PC-9 (cell line): ENCODE measurements around the gene EXOSC7. TPM values are rescaled to one million over a fixed set of nuclear protein-coding genes. Genes with fewer than 3 reads are reported as not detected.

Source experiments
- BruUV-seq: library from RNA; stranded (reverse); fragments of 400-500 nt; replicated peaks from 2 replicates; lab custom pipeline; 2021; lab: Mats Ljungman, UMichigan
- CTCF ChIA-PET: fragments of 300-600 bp; sonication (Branson Sonifier 250); formaldehyde crosslinking; loops from one replicate; lab custom pipeline; 2022; ENCODE audit warnings: antibody characterized with exemption; lab: Charles Lee
- POLR2A ChIA-PET: fragments of 300-600 bp; sonication (Branson Sonifier 250); formaldehyde crosslinking; loops from one replicate; lab custom pipeline; 2022; ENCODE audit warnings: antibody characterized with exemption; ENCODE audit not compliant: unreplicated experiment; lab: Charles Lee
- DNase-seq, 2 experiments: peaks; one replicate each; pipeline versions ENCODE4 v3.0.0 to v3.0.0-alpha.2; 2015 to 2022; ENCODE audit warnings: mixed read lengths in 1 of 2
- H2AFZ ChIP-seq: fragments of 200-600 bp; sonication (generic); 2 replicates; pipeline ENCODE4 v1.8.1; 2017; ENCODE audit warnings: antibody characterized with exemption
- H3F3A ChIP-seq: fragments of 200-600 bp; sonication (generic); 2 replicates; pipeline ENCODE4 v1.8.1; 2017; ENCODE audit warnings: antibody characterized with exemption, mild to moderate bottlenecking, low read depth; ENCODE audit not compliant: insufficient read depth
- H3K27ac ChIP-seq: fragments of 200-600 bp; sonication (generic); 2 replicates; pipeline ENCODE4 v1.6.1; 2016; ENCODE audit warnings: mixed run types
- H3K27me3 ChIP-seq: fragments of 200-600 bp; sonication (generic); 2 replicates; pipeline ENCODE4 v1.6.1; 2016; ENCODE audit warnings: low read depth, mixed run types; ENCODE audit not compliant: insufficient read depth
- H3K36me3 ChIP-seq: fragments of 200-600 bp; sonication (generic); 2 replicates; pipeline ENCODE4 v1.6.1; 2016; ENCODE audit warnings: low read depth, mixed run types
- H3K4me1 ChIP-seq: fragments of 200-600 bp; sonication (generic); replicated peaks from 2 replicates; pipeline ENCODE4 v1.6.1; 2016; ENCODE audit warnings: mixed run types; ENCODE audit not compliant: insufficient read depth
- H3K4me2 ChIP-seq: fragments of 200-600 bp; sonication (generic); 2 replicates; pipeline ENCODE4 v1.6.1; 2017; ENCODE audit warnings: mixed run types
- H3K4me3 ChIP-seq: fragments of 200-600 bp; sonication (generic); 2 replicates; pipeline ENCODE4 v1.6.1; 2016; ENCODE audit warnings: mixed run types
- H3K79me2 ChIP-seq: fragments of 200-600 bp; sonication (generic); 2 replicates; pipeline ENCODE4 v1.6.1; 2017; ENCODE audit warnings: low read depth, mixed run types
- H3K9me2 ChIP-seq: fragments of 200-600 bp; sonication (generic); 2 replicates; pipeline ENCODE4 v1.8.1; 2017; ENCODE audit warnings: mild to moderate bottlenecking; ENCODE audit not compliant: insufficient read depth
- H3K9me3 ChIP-seq: fragments of 200-600 bp; sonication (generic); 2 replicates; pipeline ENCODE4 v1.8.1; 2016; ENCODE audit warnings: low read depth; ENCODE audit not compliant: insufficient read depth
- H4K20me1 ChIP-seq: fragments of 200-600 bp; sonication (generic); 2 replicates; pipeline ENCODE4 v1.8.1; 2017; ENCODE audit not compliant: insufficient read depth
- EZH2 ChIP-seq: fragments of 200-600 bp; sonication (generic); IDR thresholded peaks from 2 replicates; pipeline ENCODE4 v1.8.0; 2017; ENCODE audit warnings: antibody characterized with exemption, low read depth
- intact Hi-C: fragments of 100-400 bp; cut with micrococcal nuclease; formaldehyde crosslinking; loops from one replicate; pipeline ENCODE4 v1.10.0; 2022; ENCODE audit not compliant: unreplicated experiment
- total RNA-seq: library from RNA; stranded (reverse); gene quantifications from 2 replicates; pipeline ENCODE4 v1.2.3, GENCODE V29; 2021
- TF ChIP-seq, protein P1 (sequence below): fragments of 200-600 bp; sonication (generic); conservative IDR thresholded peaks from 2 replicates; pipeline ENCODE4 v1.6.1; 2017; ENCODE audit warnings: mixed run types, antibody characterized with exemption, mild to moderate bottlenecking, moderate library complexity

Gene EXOSC7
- total RNA-seq, 1 experiment from 2014 or later = 56.2 TPM

DNA sequence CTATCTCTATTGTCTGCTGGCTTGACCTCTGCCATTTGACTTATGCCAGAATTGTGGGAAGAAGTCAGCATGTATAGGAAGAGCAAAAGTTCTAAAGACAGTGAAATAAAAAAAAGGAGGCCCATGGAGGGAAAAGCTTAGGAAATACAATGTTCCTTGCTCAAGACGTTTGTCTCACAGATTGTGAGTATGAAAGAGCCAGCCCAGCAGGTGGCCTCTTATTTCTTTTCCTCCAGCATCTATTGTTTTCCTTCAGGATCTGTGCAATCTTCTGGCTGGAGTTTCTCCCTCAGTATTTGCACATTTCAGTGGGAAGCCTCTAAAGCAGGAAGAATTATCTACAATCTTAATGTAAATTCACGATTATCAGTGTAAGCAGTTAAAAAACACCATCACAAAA, 43.8 kb upstream of the EXOSC7 start:
- CTCF ChIA-PET = no interaction called here
- no peaks in the 10 kb centered on the region for H3F3A ChIP-seq
- H3K9me2 ChIP-seq = no peaks in the 10 kb centered on the region
- H3K79me2 ChIP-seq = no peaks in the 10 kb centered on the region
- no peak for DNase-seq
- BruUV-seq = no TSS peak
- TF ChIP-seq, protein P1, sequence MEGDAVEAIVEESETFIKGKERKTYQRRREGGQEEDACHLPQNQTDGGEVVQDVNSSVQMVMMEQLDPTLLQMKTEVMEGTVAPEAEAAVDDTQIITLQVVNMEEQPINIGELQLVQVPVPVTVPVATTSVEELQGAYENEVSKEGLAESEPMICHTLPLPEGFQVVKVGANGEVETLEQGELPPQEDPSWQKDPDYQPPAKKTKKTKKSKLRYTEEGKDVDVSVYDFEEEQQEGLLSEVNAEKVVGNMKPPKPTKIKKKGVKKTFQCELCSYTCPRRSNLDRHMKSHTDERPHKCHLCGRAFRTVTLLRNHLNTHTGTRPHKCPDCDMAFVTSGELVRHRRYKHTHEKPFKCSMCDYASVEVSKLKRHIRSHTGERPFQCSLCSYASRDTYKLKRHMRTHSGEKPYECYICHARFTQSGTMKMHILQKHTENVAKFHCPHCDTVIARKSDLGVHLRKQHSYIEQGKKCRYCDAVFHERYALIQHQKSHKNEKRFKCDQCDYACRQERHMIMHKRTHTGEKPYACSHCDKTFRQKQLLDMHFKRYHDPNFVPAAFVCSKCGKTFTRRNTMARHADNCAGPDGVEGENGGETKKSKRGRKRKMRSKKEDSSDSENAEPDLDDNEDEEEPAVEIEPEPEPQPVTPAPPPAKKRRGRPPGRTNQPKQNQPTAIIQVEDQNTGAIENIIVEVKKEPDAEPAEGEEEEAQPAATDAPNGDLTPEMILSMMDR = no peak
- no peak for TF ChIP-seq EZH2
- H3K4me1 ChIP-seq = no peaks in the 10 kb centered on the region
- no peaks in the 10 kb centered on the region; the same call in 1 of the 2 replicates for H4K20me1 ChIP-seq
- no peak overlapping the region for H3K27ac ChIP-seq
- no peaks in the 10 kb centered on the region for H3K27me3 ChIP-seq
- no peak overlapping the region for H3K4me2 ChIP-seq
- H2AFZ ChIP-seq = no peak overlapping the region
- POLR2A ChIA-PET = no interaction called here
- intact Hi-C loops = no loop called here
- no peaks in the 10 kb centered on the region for H3K9me3 ChIP-seq
- H3K36me3 ChIP-seq = no peaks in the 10 kb centered on the region
- no peak overlapping the region for H3K4me3 ChIP-seq

GRCh38 chr3:44932986-44933944, 42.8 kb upstream of the EXOSC7 start:
- H4K20me1 ChIP-seq = no peaks in the 10 kb centered on the region; the same call in 1 of the 2 replicates
- H3K4me3 ChIP-seq = no peak overlapping the region
- no peaks in the 10 kb centered on the region for H3F3A ChIP-seq
- no TSS peak for BruUV-seq
- no peaks in the 10 kb centered on the region for H3K79me2 ChIP-seq
- no peaks in the 10 kb centered on the region for H3K36me3 ChIP-seq
- POLR2A ChIA-PET = no interaction called here
- CTCF ChIA-PET = no interaction called here
- H2AFZ ChIP-seq = no peak overlapping the region
- H3K4me2 ChIP-seq = no peak overlapping the region
- no peak overlapping the region for H3K27ac ChIP-seq
- no peaks in the 10 kb centered on the region for H3K9me2 ChIP-seq
- no peak for DNase-seq
- no peaks in the 10 kb centered on the region for H3K27me3 ChIP-seq
- no peak for TF ChIP-seq EZH2
- TF ChIP-seq, protein P1 = no peak
- intact Hi-C loops = no loop called here
- no peaks in the 10 kb centered on the region for H3K9me3 ChIP-seq
- no peaks in the 10 kb centered on the region for H3K4me1 ChIP-seq

DNA sequence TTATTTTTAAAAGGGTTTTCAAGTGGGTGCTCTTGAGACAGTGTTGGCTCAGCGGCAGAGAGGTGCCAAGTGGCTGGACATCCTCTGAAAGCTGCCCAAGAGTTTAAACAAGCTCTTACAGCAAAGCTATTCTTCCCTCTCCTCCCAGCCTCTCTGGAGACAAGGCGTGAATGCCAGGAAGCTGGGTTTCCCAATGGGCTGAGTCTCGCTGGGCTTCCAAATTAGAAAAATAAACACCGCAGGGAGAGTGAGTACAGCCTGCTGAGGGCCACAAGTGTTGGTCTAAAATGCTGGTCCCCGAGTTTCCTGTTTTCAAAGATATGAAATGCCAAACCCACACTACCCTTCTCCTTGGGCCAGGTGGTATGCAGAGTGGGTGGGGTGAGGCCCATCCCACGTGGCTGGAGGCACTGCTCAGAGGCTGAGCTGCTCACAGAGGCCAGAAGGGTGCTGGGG, 36.4 kb upstream of the EXOSC7 start:
- no peaks in the 10 kb centered on the region for H3K4me1 ChIP-seq
- no peak overlapping the region for H2AFZ ChIP-seq
- H3K27me3 ChIP-seq = no peaks in the 10 kb centered on the region
- H3F3A ChIP-seq = no peaks in the 10 kb centered on the region
- H3K4me2 ChIP-seq = no peak overlapping the region
- H3K27ac ChIP-seq = no peak overlapping the region
- DNase-seq = no peak
- H3K9me3 ChIP-seq = no peaks in the 10 kb centered on the region
- no peak for TF ChIP-seq EZH2
- TF ChIP-seq, protein P1 = no peak
- H4K20me1 ChIP-seq = no peaks in the 10 kb centered on the region; the same call in 1 of the 2 replicates
- CTCF ChIA-PET = no interaction called here
- POLR2A ChIA-PET = no interaction called here
- peaks cover 6% of the 10 kb centered on the region; the same call in 1 of the 2 replicates for H3K36me3 ChIP-seq
- H3K79me2 ChIP-seq = no peaks in the 10 kb centered on the region
- no TSS peak for BruUV-seq
- intact Hi-C loops = no loop called here
- no peaks in the 10 kb centered on the region for H3K9me2 ChIP-seq
- H3K4me3 ChIP-seq = no peak overlapping the region
